GM19395 (cell line): ENCODE data around the gene ISYNA1.

ENCODE experiments used
- ATAC-seq: cut with Tn5 transposase; IDR thresholded peaks from one replicate; pipeline ENCODE4 v1.9.1; 2021; ENCODE audit warnings: mild to moderate bottlenecking, moderate library complexity; ENCODE audit not compliant: unreplicated experiment

The ISYNA1 gene

DNA sequence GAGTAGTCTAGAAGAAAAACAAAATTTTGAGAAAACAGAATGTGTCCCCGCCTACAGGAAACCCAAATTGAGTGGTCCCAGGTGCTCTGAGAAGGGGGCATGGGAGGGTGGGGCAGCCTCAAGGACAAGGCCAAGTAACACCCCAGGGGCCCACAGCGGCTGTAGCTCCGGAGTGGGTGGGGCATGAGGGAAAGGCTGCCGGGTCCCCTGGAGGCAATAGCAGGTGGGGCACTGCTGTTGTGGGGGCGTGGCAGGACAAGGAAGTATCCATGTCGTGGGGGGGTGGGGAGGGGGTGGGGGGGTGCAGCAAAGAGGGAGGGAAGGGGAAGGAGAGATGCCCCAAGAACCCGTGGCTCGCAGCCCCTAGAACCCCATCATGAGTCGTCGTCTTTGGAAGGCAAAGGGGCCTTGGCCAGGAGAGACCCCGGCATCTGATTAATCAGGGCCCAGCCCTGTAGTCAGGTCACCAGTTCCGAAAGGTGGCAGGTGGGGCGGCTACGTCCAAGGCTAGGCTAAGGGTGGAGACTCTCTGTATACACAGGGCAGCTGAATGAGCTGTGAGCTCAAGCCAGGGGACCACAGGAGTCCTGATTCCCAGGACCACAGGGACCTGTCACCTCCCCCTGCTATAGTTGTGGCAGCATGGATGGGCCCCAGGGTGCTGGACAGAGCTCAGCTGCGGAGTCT, 7.5 kb upstream of the ISYNA1 start:
- ATAC-seq: no peak

DNA sequence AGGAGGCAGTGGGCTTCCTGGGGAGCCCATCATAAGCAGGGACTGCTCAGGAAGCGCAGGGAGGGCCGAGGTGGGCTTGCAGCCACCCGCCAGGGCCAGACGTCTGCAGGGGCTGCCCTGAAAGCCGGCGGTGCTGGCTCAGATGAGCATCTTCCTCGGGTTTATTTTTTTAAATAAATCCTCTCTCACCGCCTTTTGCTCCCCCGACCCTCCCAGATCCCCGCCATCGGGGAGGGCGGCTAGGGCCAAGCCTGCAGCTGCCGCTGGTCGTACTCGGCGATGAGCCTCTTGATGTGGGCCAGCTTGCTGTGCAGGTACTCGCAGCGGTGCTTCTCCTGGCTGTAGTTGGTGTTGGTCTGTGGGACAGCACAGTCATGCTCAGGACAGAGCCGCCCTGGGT, 6.6 kb upstream of the ISYNA1 start:
- ATAC-seq: no peak

DNA sequence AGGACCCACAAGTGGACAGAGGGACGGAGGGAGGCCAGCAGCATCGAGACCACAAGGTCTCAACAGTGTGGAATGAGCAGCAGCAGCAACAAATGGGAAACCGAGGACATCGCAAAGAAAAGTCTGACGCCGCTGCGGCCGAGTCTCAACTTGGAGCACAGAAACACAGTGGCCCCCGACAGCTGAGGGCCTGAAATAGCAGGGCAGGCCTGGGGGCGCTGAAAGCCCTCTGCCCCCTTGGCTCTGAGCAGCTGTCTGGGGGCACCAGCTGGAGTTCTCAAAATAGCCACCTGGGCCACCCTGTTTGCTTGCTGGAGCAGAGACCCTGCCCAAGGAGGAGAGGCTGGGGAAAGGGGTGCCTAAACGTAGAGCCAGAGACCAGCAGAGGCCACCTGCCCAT, 5.9 kb upstream of the ISYNA1 start:
- no peak for ATAC-seq

- no peak for ATAC-seq
Measured at GRCh38 chr19:18443406-18443805, 5.5 kb upstream of the ISYNA1 start.

DNA sequence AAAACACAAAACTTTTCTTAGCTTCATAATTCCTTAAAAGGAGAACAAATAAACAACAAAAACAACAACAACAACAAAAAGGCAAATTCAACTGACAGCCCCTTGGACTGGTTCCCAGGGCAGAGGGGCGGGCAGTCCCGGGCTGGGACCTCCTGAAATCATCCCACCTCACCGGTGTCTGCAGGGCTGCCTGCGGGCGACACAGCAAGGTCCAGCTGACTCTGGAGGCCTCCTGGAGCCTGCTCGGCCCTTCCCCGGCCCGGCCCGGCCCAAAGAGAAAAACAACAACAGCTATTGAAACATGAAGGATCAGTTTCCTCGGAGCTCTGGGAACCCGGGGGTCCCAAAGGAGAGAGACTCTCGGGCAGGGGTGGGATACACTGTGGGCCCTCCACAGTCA, 5.0 kb upstream of the ISYNA1 start:
- no peak for ATAC-seq

DNA sequence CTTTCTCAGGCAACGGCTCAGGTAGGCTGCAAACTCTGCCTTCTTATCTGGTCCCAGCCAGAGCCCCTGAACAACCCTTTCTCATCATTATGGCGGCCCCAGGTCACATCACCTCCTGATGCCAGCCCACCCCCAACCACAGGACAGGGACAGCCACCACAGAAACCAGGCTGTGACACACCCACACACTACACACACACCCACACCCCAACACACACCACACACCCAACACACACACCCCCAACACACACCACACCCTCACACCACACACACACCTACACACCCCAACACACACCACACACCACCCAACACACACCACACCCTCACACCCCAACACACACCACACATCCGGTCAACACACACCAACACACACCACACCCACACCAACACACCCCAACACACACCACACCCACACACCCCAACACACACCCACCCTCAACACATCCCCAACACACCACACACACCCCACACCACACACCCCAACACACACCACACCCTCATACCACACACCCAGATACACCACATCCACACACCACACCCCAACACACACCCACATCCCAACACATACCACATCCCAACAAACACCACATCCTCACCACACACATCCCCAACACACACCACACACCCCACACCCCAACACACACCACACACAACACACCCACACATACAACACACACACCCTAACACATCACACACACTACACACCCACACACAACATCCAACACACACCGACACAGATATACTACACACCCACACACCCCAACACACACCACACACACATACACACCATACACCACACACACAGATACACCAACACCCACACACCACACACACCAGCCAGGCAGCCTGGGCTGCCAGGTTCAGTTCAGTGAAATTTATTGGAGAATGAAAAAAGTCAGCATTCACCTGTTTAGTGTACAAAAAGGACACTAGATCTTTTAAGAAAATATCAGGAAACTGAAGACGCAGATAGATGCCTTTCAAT, 4.2 kb upstream of the ISYNA1 start:
- ATAC-seq: no peak

- ATAC-seq: no peak
Measured at GRCh38 chr19:18440936-18441803, 3.2 kb upstream of the ISYNA1 start.

- ATAC-seq: no peak
Measured at GRCh38 chr19:18440415-18440877, 2.5 kb upstream of the ISYNA1 start.

DNA sequence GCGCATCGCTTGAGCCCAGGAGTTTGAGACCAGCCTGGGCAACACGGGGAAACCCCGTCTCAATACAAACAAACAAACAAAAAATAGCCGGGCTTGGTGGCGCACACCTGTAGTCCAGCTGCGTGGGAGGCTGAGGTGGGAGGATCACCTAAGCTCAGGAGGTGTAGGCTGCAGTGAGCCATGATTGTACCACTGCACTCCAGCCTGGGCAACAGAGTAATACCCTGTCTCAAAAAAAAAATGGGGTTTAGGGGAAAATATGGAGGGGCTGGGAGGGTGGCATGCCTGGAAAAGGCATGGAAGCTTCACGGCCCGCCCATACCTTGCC, 1.9 kb upstream of the ISYNA1 start:
- ATAC-seq: no peak

- ATAC-seq: no peak
Measured at GRCh38 chr19:18439025-18439909, 1.3 kb upstream of the ISYNA1 start.

DNA sequence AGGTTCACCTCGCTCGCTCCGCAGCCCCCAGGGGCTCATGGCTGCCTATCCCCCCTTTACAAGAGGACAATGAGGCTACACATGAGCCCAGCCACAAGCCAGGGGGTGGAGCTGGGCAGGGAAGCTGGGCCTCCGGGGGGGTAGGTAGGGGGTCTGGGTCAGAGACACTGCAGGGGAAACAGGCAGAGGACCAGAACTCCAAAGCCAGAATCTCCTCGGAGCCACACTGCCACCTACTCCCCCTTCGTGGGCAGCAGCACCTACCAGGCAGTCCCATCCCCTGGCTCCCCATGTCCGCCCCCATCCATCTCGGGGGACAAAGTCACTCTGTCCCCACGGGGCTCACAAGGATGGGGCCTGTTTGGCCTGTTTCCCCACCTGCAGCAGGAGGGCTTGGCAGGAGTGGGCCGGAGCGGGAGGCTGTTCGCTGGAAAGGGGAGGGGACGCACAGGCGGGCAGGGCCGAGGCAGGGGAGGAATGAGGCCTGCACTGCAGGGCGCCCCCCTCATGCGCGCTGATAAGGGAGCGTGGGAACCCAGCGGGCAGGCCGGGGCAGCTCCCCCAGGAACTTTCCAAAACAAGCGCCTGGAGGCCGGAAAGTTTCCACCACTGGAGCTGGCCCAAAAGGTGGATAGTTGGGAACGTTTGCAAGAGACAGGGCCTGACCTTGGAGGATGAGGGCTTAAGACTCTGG, 545 bp upstream of the ISYNA1 start:
- ATAC-seq: no peak

GRCh38 chr19:18436671-18437490, 1.1 kb downstream of the ISYNA1 start:
- peak; percentile 59 for ATAC-seq

- no peak for ATAC-seq
Measured at GRCh38 chr19:18435842-18436670, 1.9 kb downstream of the ISYNA1 start.

GRCh38 chr19:18435178-18435841, 2.6 kb downstream of the ISYNA1 start:
- no peak for ATAC-seq

DNA sequence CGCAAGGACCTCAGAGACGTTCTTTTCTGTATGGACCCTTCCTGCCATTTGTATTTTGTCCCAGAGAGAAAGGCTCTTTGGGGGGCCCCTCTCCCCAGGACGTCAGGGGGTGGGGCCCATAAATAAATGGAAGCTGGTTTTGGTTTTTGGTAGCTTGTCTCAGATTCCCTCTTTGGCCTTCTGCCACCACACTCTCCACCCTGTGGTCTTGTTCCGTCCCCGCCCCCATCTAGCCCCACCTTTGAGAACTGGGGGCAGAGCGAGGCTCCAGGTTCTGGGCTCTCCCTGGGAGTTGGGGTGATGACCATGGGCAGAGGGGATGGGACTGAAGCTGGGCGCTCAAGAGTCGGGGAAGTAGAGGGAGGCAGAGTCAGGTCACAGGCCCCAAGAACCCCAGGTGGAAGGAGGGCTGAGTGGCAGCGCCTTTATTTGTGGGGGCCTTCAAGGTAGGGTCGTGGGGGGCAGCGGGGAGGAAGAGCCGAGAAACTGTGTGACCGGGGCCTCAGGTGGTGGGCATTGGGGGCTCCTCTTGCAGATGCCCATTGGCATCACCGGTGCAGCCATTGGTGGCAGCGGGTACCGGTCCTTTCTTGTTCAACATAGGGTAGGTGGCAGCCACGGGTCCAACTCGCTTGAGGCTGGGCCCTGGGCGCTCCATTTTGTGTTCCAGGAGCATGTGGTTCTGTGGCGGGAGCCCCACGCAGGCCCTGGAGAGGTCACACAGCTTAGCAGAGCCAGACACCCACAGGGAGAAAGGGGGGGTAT, 3.3 kb downstream of the ISYNA1 start:
- ATAC-seq: no peak

- ATAC-seq: no peak
Measured at GRCh38 chr19:18433735-18434398, 4.1 kb downstream of the ISYNA1 start.
